Epithelial cell of esophagus (primary cell): ENCODE data around the gene AMFR.

Experiments used
- DNase-seq: peaks from one replicate; pipeline ENCODE4 v3.0.0; 2010; ENCODE audit warnings: low read depth
- H3K4me3 ChIP-seq: 2 replicates; pipeline ENCODE4 v1.5.1; 2011; ENCODE audit warnings: mild to moderate bottlenecking, low read length, control low read depth
- TF ChIP-seq, protein P1 (sequence below): IDR thresholded peaks from 2 replicates; pipeline ENCODE4 v1.5.1; 2011; ENCODE audit warnings: low read depth, mild to moderate bottlenecking, low read length, control low read depth, inconsistent platforms; ENCODE audit not compliant: insufficient read depth; ENCODE audit errors: missing control alignments

AMFR gene

DNA sequence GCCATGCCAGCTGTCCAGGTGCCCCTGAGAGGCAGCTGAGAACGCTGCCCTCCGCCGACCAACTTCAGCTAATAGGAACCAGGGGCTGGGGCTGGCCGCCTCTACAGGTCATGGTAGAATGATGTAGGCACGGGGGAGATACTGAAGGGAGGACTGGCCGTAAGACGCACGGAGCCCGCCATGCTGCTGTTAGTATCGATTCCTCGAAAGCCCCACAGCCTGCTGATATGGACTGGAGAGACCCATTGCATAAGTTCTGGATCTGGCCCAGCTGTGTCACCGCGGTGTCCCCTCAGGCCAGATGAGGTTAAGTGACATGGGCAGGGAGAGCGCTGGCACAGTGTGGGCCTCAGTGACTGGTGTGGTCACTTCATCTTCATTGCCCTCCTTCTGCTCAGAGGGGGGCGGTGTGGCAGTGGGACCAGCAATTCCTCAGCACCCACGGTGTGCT lies 75.6 kb downstream of the AMFR start:
- no peak overlapping the region for H3K4me3 ChIP-seq
- TF ChIP-seq, protein P1, sequence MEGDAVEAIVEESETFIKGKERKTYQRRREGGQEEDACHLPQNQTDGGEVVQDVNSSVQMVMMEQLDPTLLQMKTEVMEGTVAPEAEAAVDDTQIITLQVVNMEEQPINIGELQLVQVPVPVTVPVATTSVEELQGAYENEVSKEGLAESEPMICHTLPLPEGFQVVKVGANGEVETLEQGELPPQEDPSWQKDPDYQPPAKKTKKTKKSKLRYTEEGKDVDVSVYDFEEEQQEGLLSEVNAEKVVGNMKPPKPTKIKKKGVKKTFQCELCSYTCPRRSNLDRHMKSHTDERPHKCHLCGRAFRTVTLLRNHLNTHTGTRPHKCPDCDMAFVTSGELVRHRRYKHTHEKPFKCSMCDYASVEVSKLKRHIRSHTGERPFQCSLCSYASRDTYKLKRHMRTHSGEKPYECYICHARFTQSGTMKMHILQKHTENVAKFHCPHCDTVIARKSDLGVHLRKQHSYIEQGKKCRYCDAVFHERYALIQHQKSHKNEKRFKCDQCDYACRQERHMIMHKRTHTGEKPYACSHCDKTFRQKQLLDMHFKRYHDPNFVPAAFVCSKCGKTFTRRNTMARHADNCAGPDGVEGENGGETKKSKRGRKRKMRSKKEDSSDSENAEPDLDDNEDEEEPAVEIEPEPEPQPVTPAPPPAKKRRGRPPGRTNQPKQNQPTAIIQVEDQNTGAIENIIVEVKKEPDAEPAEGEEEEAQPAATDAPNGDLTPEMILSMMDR = no peak
- DNase-seq = no peak

DNA sequence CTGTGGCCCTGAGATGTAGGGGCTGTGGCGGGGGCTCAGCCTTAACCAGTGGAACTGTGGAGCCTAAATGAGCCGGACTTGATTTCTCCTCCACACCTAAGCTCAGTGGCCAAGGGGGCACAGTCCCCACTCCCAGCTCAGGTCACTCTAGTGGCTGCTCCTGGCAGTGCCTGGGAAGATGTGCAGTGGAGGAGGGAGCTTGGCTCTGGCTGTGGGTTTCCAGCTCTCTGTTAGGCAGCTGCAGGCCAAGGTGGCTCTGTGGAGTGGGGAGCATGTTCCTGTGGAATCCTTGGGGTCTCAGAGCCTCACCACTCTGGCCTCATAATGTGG lies 76.3 kb downstream of the AMFR start:
- no peak for DNase-seq
- H3K4me3 ChIP-seq = no peak overlapping the region
- TF ChIP-seq, protein P1 = peak; percentile 8

DNA sequence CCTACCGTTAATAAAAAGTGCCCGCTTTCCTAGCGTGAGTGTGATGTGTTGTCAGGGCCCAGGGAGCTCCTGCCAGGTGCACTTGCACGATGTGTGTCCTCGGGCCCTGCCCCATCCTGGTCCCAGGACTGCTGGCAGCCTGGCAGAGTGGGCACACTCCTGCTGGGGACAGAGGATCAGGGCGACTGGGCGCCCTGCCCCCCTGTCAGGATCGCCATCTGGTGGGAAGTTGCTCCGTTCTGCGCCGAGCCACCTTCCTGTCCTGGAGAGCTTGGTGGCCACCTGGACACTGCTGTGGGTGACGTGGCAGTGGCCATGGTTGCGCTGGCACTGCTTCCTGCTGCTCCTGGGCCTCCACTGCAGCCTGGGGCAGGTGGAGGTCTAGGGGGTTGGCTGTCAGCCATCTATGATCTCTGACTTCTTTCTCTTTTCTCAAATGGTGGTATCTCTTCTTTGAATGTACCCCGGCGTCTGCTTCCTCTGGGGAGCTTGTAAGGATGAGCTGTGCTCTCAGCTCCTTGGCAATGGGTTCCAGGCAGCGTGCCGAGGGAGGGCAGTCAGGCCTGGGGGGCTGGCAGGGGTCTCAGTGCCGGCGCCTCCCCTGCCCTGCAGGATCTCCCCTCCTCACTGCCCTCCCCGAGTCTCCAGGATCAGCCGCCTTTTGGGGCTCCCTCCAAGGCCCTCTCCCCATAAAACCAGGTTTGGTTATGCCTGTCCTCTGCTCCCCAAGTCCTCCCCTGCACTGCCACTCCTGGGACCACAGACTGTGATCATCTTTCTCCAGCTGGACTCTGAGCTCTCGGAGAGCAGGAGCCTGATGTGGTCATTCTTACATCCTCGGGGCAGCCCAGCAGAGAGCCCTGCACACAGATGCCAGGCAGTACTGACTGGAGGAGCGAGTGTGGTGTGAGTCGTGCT lies 76.9 kb downstream of the AMFR start:
- TF ChIP-seq, protein P1 = no peak
- no peak for DNase-seq
- no peak overlapping the region for H3K4me3 ChIP-seq

DNA sequence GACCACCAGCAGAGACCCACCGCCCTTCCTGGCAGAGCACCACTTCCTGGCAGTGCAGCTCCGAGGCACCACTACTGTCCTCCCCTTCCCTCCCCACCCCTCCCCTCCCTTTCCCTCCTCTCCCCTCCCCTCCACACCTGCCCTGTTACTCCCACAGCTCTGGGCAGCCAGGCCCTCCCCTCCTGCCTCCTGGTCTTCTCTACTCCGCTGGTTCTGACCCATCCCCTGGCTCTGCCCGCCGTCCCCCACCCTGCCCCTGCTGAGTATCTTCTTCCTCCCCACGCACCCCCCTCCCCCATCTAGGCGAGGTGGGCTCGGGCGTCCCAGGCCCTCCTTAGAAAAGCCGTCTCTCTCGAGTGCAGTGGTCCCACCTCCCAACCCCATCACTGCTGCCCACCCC lies 77.7 kb downstream of the AMFR start:
- H3K4me3 ChIP-seq = no peak overlapping the region
- TF ChIP-seq, protein P1 = no peak
- DNase-seq = no peak

DNA sequence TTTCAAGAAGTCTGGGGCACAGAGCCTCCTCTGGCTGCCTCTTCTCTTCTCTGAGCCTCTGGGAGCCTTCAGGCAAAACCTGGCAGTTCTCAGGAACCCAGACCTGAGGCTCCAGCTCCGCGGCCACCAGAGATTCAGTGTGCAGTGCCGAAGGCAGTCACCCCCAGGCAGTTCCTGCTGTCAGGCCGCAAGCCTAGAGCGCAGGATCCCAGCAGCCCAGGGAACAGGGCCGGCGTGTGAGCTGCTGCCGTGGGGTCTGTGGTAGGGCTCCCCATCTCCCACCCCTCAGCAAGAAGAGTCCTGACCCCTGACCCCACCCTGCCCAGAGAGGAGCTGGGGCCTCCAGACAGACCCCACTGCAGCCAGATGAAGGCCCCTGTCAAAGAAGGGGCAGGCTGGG lies 78.2 kb downstream of the AMFR start:
- TF ChIP-seq, protein P1 = no peak
- DNase-seq = no peak
- H3K4me3 ChIP-seq = no peak overlapping the region

DNA sequence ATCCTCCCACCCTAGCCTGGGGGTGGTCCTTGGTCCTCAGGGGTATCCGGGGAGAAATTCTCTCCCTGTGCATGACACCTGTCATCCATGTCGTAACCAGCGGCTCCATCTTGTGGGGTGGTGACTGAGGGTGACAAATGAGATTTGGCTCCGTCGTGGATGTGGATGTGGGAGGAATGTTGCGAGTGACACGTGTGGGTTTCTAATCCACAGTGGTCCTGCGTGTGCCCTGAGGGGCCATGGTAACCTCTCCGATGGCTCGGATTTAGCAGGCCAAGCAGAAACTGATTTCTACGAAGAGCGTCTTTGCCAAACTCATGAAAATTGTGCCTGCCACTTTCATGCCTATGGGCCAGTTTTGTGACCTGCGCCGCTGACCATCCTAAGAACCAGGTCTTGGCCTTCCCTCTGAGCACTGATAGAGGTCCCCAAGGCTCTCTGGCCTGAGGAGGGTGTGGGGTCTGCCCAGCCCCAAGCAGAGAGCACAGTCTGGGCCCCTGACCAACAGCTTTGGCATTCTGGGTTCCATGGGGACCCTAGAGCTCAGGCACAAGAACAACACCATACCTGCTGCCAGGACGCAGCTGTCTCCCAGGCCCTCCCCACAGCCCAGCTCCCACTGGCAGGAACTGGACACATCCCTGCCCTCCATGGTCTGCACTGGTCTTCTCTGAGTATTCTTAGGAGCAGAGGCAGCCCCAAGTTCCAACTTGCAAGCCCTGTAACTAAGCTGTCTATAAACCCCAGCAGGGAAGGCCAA lies 79.0 kb downstream of the AMFR start:
- TF ChIP-seq, protein P1 = no peak
- no peak for DNase-seq
- no peak overlapping the region for H3K4me3 ChIP-seq
